Loucy (cell line): ENCODE results near the gene CCDC70.

Experiments
- CTCF ChIP-seq: fragments of 200-600 bp; sonication (generic); conservative IDR thresholded peaks from 2 replicates; pipeline ENCODE4 v1.5.1; 2014; ENCODE audit warnings: mild to moderate bottlenecking, antibody characterized with exemption, low read length
- EZH2phosphoT487 ChIP-seq: fragments of 200-600 bp; IDR thresholded peaks from 2 replicates; pipeline ENCODE4 v1.6.1; 2018; ENCODE audit warnings: antibody characterized with exemption, mild to moderate bottlenecking, moderate library complexity, borderline replicate concordance

GRCh38 chr13:51873837-51874236 lies 12.1 kb downstream of the CCDC70 start:
- TF ChIP-seq EZH2phosphoT487: no peak
- no peak for TF ChIP-seq CTCF
